ENCODE data around the gene ERBB4. TPM values are rescaled to one million over a fixed set of nuclear protein-coding genes. Genes with fewer than 3 reads are reported as not detected.

Gene ERBB4
- total RNA-seq, 3 donors from 2014 or later = 1.6 to 53.1 (median 18.4) TPM

- intact Hi-C loops (cut with DNase I; ENCODE audit: low total_unique reads) = no loop called here
- no peak overlapping the region for H3K27ac ChIP-seq
- H3K4me3 ChIP-seq = no peak overlapping the region
- H3K27me3 ChIP-seq = no peaks in the 10 kb centered on the region
- no peak for TF ChIP-seq POLR2AphosphoS5 (IDR thresholded peaks at IDR 0.05)
- TF ChIP-seq CTCF (IDR thresholded peaks at IDR 0.05) = no peak
- TF ChIP-seq POLR2A (IDR thresholded peaks at IDR 0.05) = no peak
- H3K9me3 ChIP-seq = no peaks in the 10 kb centered on the region
- H3K4me1 ChIP-seq = no peaks in the 10 kb centered on the region
- no peaks in the 10 kb centered on the region for H3K36me3 ChIP-seq
- DNase-seq (ENCODE audit: low spot score in 2 of 2) = no peak
These were observed 1025.2 kb downstream of the ERBB4 start for GRCh38 chr2:211513446-211513845.

GRCh38 chr2:211512806-211513205 is 1025.8 kb downstream of the ERBB4 start:
- Histone ChIP-seq H3K36me3 (no peaks in the 10 kb centered on the region), H3K9me3 (peaks cover 0 to 3% of the 10 kb centered on the region in 2 donors), H3K4me3 (no peak overlapping the region), H3K27me3 (no peaks in the 10 kb centered on the region), H3K27ac (no peak overlapping the region), H3K4me1 (no peaks in the 10 kb centered on the region)
- intact Hi-C loops (cut with DNase I; ENCODE audit: low total_unique reads) = no loop called here
- no peak for DNase-seq (ENCODE audit: low spot score in 2 of 2)
- TF ChIP-seq CTCF (IDR thresholded peaks at IDR 0.05) = no peak
- no peak for TF ChIP-seq POLR2AphosphoS5 (IDR thresholded peaks at IDR 0.05)
- no peak for TF ChIP-seq POLR2A (IDR thresholded peaks at IDR 0.05)

GRCh38 chr2:211503856-211504255 is 1034.7 kb downstream of the ERBB4 start:
- Histone ChIP-seq H3K9me3 (peaks cover 0 to 10% of the 10 kb centered on the region in 2 donors), H3K27ac (no peak overlapping the region), H3K4me3 (no peak overlapping the region), H3K27me3 (no peaks in the 10 kb centered on the region), H3K4me1 (no peaks in the 10 kb centered on the region), H3K36me3 (no peaks in the 10 kb centered on the region)
- TF ChIP-seq CTCF (IDR thresholded peaks at IDR 0.05) (no peak), POLR2A (IDR thresholded peaks at IDR 0.05) (no peak), POLR2AphosphoS5 (IDR thresholded peaks at IDR 0.05) (no peak)
- no peak for DNase-seq (ENCODE audit: low spot score in 2 of 2)
- intact Hi-C loops (cut with DNase I; ENCODE audit: low total_unique reads) = no loop called here

- no peak overlapping the region for H3K4me3 ChIP-seq
- no peaks in the 10 kb centered on the region for H3K36me3 ChIP-seq
- no peaks in the 10 kb centered on the region for H3K4me1 ChIP-seq
- intact Hi-C loops (cut with DNase I; ENCODE audit: low total_unique reads) = no loop called here
- peaks cover 0 to 10% of the 10 kb centered on the region in 2 donors for H3K9me3 ChIP-seq
- no peak for DNase-seq (ENCODE audit: low spot score in 2 of 2)
- TF ChIP-seq POLR2AphosphoS5 (IDR thresholded peaks at IDR 0.05) (no peak), CTCF (IDR thresholded peaks at IDR 0.05) (no peak), POLR2A (IDR thresholded peaks at IDR 0.05) (no peak)
- H3K27me3 ChIP-seq = no peaks in the 10 kb centered on the region
- H3K27ac ChIP-seq = no peak overlapping the region
These were observed 1035.4 kb downstream of the ERBB4 start for GRCh38 chr2:211503198-211503597.

GRCh38 chr2:211498551-211499205 is 1039.9 kb downstream of the ERBB4 start:
- DNase-seq (ENCODE audit: low spot score in 2 of 2) = no peak
- TF ChIP-seq POLR2AphosphoS5 (IDR thresholded peaks at IDR 0.05) (no peak), CTCF (IDR thresholded peaks at IDR 0.05) (no peak), POLR2A (IDR thresholded peaks at IDR 0.05) (no peak)
- intact Hi-C loops (cut with DNase I; ENCODE audit: low total_unique reads) = no loop called here
- Histone ChIP-seq H3K27me3 (no peaks in the 10 kb centered on the region), H3K27ac (no peak overlapping the region), H3K4me1 (no peaks in the 10 kb centered on the region), H3K4me3 (no peak overlapping the region), H3K9me3 (no peaks in the 10 kb centered on the region), H3K36me3 (no peaks in the 10 kb centered on the region)

Data from breast epithelium (tissue), 4 donors.